ENCODE data around the gene XXYLT1. TPM values are rescaled to one million over a fixed set of nuclear protein-coding genes. Genes with fewer than 3 reads are reported as not detected.

The XXYLT1 gene
- total RNA-seq, 3 donors from 2014 or later: 10.0 to 10.7 (median 10.2) TPM

DNA sequence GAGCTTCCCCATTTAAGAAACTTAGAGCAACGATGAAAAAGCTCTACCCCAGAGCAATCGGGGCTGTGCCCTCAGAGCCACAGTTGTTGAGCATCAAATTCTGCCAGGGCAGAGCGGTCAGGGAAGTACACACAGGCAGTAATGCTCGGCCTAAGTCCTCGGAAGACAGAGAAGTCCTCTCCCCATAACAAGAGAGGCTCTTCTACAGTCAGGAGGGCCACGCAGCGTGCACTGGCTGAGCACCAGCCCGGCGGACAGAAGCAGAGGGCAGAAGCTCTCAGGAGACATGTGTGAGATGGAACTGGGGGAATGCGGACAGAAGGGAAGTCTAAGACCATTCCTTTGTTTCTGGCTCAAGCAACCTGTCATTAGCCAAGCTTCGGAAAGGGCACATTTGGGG lies 95.9 kb downstream of the XXYLT1 start:
- TF ChIP-seq CTCF (IDR thresholded peaks at IDR 0.05): no peak
- ATAC-seq: no peak
- H3K36me3 ChIP-seq (ENCODE audit: low read depth): no peaks in the 10 kb centered on the region
- DNase-seq: no peak
- H3K4me1 ChIP-seq (ENCODE audit: low read depth): peaks cover 2% of the 10 kb centered on the region
- H3K9me3 ChIP-seq: no peaks in the 10 kb centered on the region
- intact Hi-C loops (cut with DNase I, micrococcal nuclease): no loop called here
- no peak overlapping the region for H3K4me3 ChIP-seq

DNA sequence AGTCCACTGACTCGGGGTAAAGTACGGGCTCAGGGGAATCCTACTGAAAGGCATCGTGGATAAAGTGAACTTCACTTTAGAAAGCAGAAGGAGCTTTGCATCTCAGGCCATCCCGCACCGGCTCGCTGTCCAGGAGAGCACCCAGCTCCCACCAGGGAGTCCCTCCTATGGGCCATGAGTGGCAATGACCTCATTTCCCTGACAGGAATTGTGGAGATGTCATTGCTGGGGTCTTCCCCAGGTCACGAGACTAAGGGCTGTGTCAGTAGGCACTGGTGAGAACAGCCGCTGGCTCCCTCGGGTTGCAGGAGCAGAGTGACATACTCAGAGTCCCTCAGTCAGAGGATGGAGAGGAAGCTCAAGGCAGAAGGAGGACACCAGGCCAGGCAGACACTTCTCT lies 97.3 kb downstream of the XXYLT1 start:
- intact Hi-C loops (cut with DNase I, micrococcal nuclease): no loop called here
- Histone ChIP-seq H3K4me3 (no peak overlapping the region), H3K36me3 (ENCODE audit: low read depth) (no peaks in the 10 kb centered on the region), H3K4me1 (ENCODE audit: low read depth) (no peaks in the 10 kb centered on the region), H3K9me3 (no peaks in the 10 kb centered on the region)
- ATAC-seq (no peak), DNase-seq (no peak)
- TF ChIP-seq CTCF (IDR thresholded peaks at IDR 0.05): no peak

DNA sequence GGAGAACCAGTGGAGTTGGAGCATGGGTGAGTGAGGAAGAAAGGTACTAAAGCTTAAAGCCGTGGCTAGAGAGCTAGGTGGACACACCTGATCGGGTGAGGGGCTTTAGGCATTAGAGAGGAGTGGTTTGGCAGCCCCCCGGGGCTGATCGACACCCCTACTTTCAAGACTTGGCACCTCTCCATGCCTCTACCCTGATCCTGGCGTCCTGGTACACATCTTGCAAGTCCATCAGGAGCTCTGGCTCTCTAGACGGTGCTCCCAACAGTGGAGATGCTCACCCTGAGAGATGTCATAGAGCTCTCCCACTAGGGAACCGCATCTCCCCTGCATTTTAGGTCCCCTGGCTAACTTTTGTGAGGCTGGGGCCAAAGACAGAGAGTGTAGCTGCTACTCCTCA lies 98.1 kb downstream of the XXYLT1 start:
- no peak for DNase-seq
- no peak for ATAC-seq
- intact Hi-C loops (cut with DNase I, micrococcal nuclease): no loop called here

GRCh38 chr3:195172039-195172684 lies 98.8 kb downstream of the XXYLT1 start:
- no peak for TF ChIP-seq CTCF (IDR thresholded peaks at IDR 0.05)
- H3K9me3 ChIP-seq: no peaks in the 10 kb centered on the region
- H3K4me3 ChIP-seq: no peak overlapping the region
- DNase-seq (no peak), ATAC-seq (no peak)
- intact Hi-C loops (cut with DNase I, micrococcal nuclease): no loop called here
- H3K36me3 ChIP-seq (ENCODE audit: low read depth): no peaks in the 10 kb centered on the region
- H3K4me1 ChIP-seq (ENCODE audit: low read depth): no peaks in the 10 kb centered on the region

More for the DNA sequence above, 98.1 kb downstream of the XXYLT1 start:
- Histone ChIP-seq H3K4me3 (no peak overlapping the region), H3K36me3 (ENCODE audit: low read depth) (no peaks in the 10 kb centered on the region), H3K9me3 (no peaks in the 10 kb centered on the region), H3K4me1 (ENCODE audit: low read depth) (no peaks in the 10 kb centered on the region)
- TF ChIP-seq CTCF (IDR thresholded peaks at IDR 0.05): no peak

GRCh38 chr3:195171093-195171873 lies 99.7 kb downstream of the XXYLT1 start:
- no peaks in the 10 kb centered on the region for H3K36me3 ChIP-seq (ENCODE audit: low read depth)
- no peak for DNase-seq
- no peak for ATAC-seq
- intact Hi-C loops (cut with DNase I, micrococcal nuclease): no loop called here
- H3K4me1 ChIP-seq (ENCODE audit: low read depth): no peaks in the 10 kb centered on the region
- H3K4me3 ChIP-seq: no peak overlapping the region
- no peak for TF ChIP-seq CTCF (IDR thresholded peaks at IDR 0.05)
- no peaks in the 10 kb centered on the region for H3K9me3 ChIP-seq
